ENCODE results near the gene OPCML.

OPCML gene

GRCh38 chr11:133007027-133007584, 525.2 kb downstream of the OPCML start:
- DNase-seq (ENCODE audit: low spot score), result no peak
- POLR2A ChIA-PET (ENCODE audit: low non-redundant PET), result no interaction called here
- TF ChIP-seq CTCF (conservative IDR thresholded peaks at IDR 0.05; ENCODE audit: low read depth), result no peak

GRCh38 chr11:133004369-133004768, 527.9 kb downstream of the OPCML start:
- no peak for TF ChIP-seq CTCF (conservative IDR thresholded peaks at IDR 0.05; ENCODE audit: low read depth)
- ChIA-PET POLR2A (ENCODE audit: low non-redundant PET) (no interaction called here), CTCF (no interaction called here)
- no peak for DNase-seq (ENCODE audit: low spot score)
- no peak overlapping the region for H3K27ac ChIP-seq

More at GRCh38 chr11:133007027-133007584, 525.2 kb downstream of the OPCML start:
- H3K27ac ChIP-seq, result no peak overlapping the region
- CTCF ChIA-PET, result no interaction called here

GRCh38 chr11:132999516-132999915, 532.8 kb downstream of the OPCML start:
- no peak for TF ChIP-seq CTCF (conservative IDR thresholded peaks at IDR 0.05; ENCODE audit: low read depth)
- no peak for DNase-seq (ENCODE audit: low spot score)
- ChIA-PET CTCF (no interaction called here), POLR2A (ENCODE audit: low non-redundant PET) (no interaction called here)
- no peak overlapping the region for H3K27ac ChIP-seq

GRCh38 chr11:132999031-132999430, 533.3 kb downstream of the OPCML start:
- no peak for DNase-seq (ENCODE audit: low spot score)
- ChIA-PET POLR2A (ENCODE audit: low non-redundant PET) (no interaction called here), CTCF (no interaction called here)
- TF ChIP-seq CTCF (conservative IDR thresholded peaks at IDR 0.05; ENCODE audit: low read depth), result no peak
- no peak overlapping the region for H3K27ac ChIP-seq

GRCh38 chr11:132997396-132997795, 534.9 kb downstream of the OPCML start:
- CTCF ChIA-PET, result no interaction called here

GRCh38 chr11:132994966-132995365, 537.3 kb downstream of the OPCML start:
- CTCF ChIA-PET, result no interaction called here
- DNase-seq (ENCODE audit: low spot score), result no peak
- no peak for TF ChIP-seq CTCF (conservative IDR thresholded peaks at IDR 0.05; ENCODE audit: low read depth)
- H3K27ac ChIP-seq, result no peak overlapping the region
- POLR2A ChIA-PET (ENCODE audit: low non-redundant PET), result no interaction called here

More at GRCh38 chr11:132997396-132997795, 534.9 kb downstream of the OPCML start:
- POLR2A ChIA-PET (ENCODE audit: low non-redundant PET), result no interaction called here
- no peak for TF ChIP-seq CTCF (conservative IDR thresholded peaks at IDR 0.05; ENCODE audit: low read depth)
- no peak overlapping the region for H3K27ac ChIP-seq
- no peak for DNase-seq (ENCODE audit: low spot score)
